HEK293 (cell line): ENCODE results near the gene SCO1.
A peak's percentile ranks its signal among the peaks of the same experiment; 100 is the strongest.

Source experiments
- CTCF ChIP-seq: fragments of 450-650 bp; formaldehyde crosslinking; IDR thresholded peaks from 2 replicates; pipeline ENCODE4 v1.5.1; 2016; ENCODE audit warnings: missing biosample characterization, missing genetic modification characterization
- ELK4 ChIP-seq: IDR thresholded peaks from 2 replicates; pipeline ENCODE4 v1.6.1; 2011; ENCODE audit warnings: mild to moderate bottlenecking, low read depth, low read length, borderline replicate concordance
- MYNN ChIP-seq: fragments of 450-650 bp; formaldehyde crosslinking; IDR thresholded peaks from 2 replicates; pipeline ENCODE4 v1.5.1; 2016; ENCODE audit warnings: missing biosample characterization, missing genetic modification characterization, borderline replicate concordance
- SCRT2 ChIP-seq: fragments of 450-650 bp; formaldehyde crosslinking; IDR thresholded peaks from 2 replicates; pipeline ENCODE4 v1.5.1; 2016; ENCODE audit warnings: missing biosample characterization, missing genetic modification characterization
- TCF7L2 ChIP-seq: IDR thresholded peaks from 2 replicates; pipeline ENCODE4 v1.6.1; 2011; ENCODE audit warnings: low read depth, mild to moderate bottlenecking, inconsistent platforms, low read length, moderate library complexity, borderline replicate concordance
- ZBTB1 ChIP-seq: fragments of 450-650 bp; formaldehyde crosslinking; IDR thresholded peaks from 2 replicates; pipeline ENCODE4 v1.5.1; 2016; ENCODE audit warnings: missing biosample characterization, missing genetic modification characterization
- ZBTB26 ChIP-seq: fragments of 450-650 bp; formaldehyde crosslinking; optimal IDR thresholded peaks from 2 replicates; pipeline ENCODE3; 2016; ENCODE audit warnings: missing biosample characterization, mild to moderate bottlenecking, missing genetic modification characterization
- ZFP3 ChIP-seq: fragments of 450-650 bp; formaldehyde crosslinking; IDR thresholded peaks from 2 replicates; pipeline ENCODE4 v1.5.1; 2016; ENCODE audit warnings: low read depth, missing biosample characterization, missing genetic modification characterization
- ZIC2 ChIP-seq: fragments of 450-650 bp; formaldehyde crosslinking; IDR thresholded peaks from 2 replicates; pipeline ENCODE4 v1.5.1; 2016; ENCODE audit warnings: missing biosample characterization, missing genetic modification characterization
- ZNF121 ChIP-seq: fragments of 450-650 bp; formaldehyde crosslinking; IDR thresholded peaks from 2 replicates; pipeline ENCODE4 v1.5.1; 2016; ENCODE audit warnings: missing biosample characterization, missing genetic modification characterization
- ZNF169 ChIP-seq: fragments of 450-650 bp; formaldehyde crosslinking; IDR thresholded peaks from 2 replicates; pipeline ENCODE4 v1.5.1; 2016; ENCODE audit warnings: missing biosample characterization, missing genetic modification characterization
- ZNF202 ChIP-seq: fragments of 450-650 bp; formaldehyde crosslinking; IDR thresholded peaks from 2 replicates; pipeline ENCODE4 v1.5.1; 2016; ENCODE audit warnings: missing biosample characterization, missing genetic modification characterization, borderline replicate concordance
- ZNF48 ChIP-seq: fragments of 450-650 bp; formaldehyde crosslinking; IDR thresholded peaks from 2 replicates; pipeline ENCODE4 v1.5.1; 2016; ENCODE audit warnings: missing biosample characterization, missing genetic modification characterization
- ZNF785 ChIP-seq: fragments of 450-650 bp; formaldehyde crosslinking; IDR thresholded peaks from 2 replicates; pipeline ENCODE4 v1.5.1; 2016; ENCODE audit warnings: missing biosample characterization, missing genetic modification characterization

- no peak for TF ChIP-seq ZNF202 (tag by site-specific recombination)
- TF ChIP-seq ZIC2 (tag by site-specific recombination): 0 out of 2 replicates have a peak, but pooled peaks have one; percentile 17
- no peak for TF ChIP-seq CTCF (tag by site-specific recombination)
- TF ChIP-seq TCF7L2: no peak
- TF ChIP-seq ZBTB26 (tag by site-specific recombination): peak; percentile 58
- TF ChIP-seq ZNF121 (tag by site-specific recombination): no peak
- no peak for TF ChIP-seq SCRT2 (tag by site-specific recombination)
- no peak for TF ChIP-seq ZNF48 (tag by site-specific recombination)
- no peak for TF ChIP-seq ZNF169 (tag by site-specific recombination)
- no peak for TF ChIP-seq ELK4
- no peak for TF ChIP-seq ZBTB1 (tag by site-specific recombination)
- TF ChIP-seq ZFP3 (tag by site-specific recombination): no peak
- no peak for TF ChIP-seq ZNF785 (tag by site-specific recombination)
- TF ChIP-seq MYNN (tag by site-specific recombination): no peak
Observed at GRCh38 chr17:10729334-10730193, 32.2 kb upstream of the SCO1 start, which contains the start of gene TMEM220.
